CD8-positive, alpha-beta memory T cell (primary cell): ENCODE measurements around the gene ANXA9. TPM values are rescaled to one million over a fixed set of nuclear protein-coding genes. Genes with fewer than 3 reads are reported as not detected.

Source experiments
- CTCF ChIA-PET: fragments of 350-600 bp; sonication (Branson Sonifier 250); formaldehyde crosslinking; loops from one replicate; lab custom pipeline; 2021; ENCODE audit warnings: antibody characterized with exemption; lab: Charles Lee
- POLR2A ChIA-PET: fragments of 350-600 bp; sonication (Branson Sonifier 250); formaldehyde crosslinking; loops from one replicate; lab custom pipeline; 2021; ENCODE audit warnings: antibody characterized with exemption; lab: Charles Lee
- DNase-seq, 5 donors: peaks; one replicate each; pipeline versions ENCODE4 v3.0.0 to v3.0.0-alpha.2; 2020 to 2022; ENCODE audit warnings: mixed read lengths in 1 of 5
- H3K27ac ChIP-seq: one replicate; pipeline ENCODE4 v1.7.0; 2013; ENCODE audit warnings: low read depth, mild to moderate bottlenecking, low read length, moderate library complexity
- H3K27me3 ChIP-seq: 2 replicates; pipeline ENCODE4 v1.7.0; 2013; ENCODE audit warnings: low read length, mild to moderate bottlenecking; ENCODE audit not compliant: insufficient read depth, poor library complexity, severe bottlenecking
- H3K36me3 ChIP-seq: 2 replicates; pipeline ENCODE4 v1.7.0; 2013; ENCODE audit warnings: mild to moderate bottlenecking, low read length, moderate library complexity; ENCODE audit not compliant: insufficient read depth
- H3K4me1 ChIP-seq: 2 replicates; pipeline ENCODE4 v1.7.0; 2013; ENCODE audit warnings: mild to moderate bottlenecking, low read length, moderate library complexity; ENCODE audit not compliant: insufficient read depth
- H3K4me3 ChIP-seq: 2 replicates; pipeline ENCODE4 v1.7.0; 2013; ENCODE audit warnings: mild to moderate bottlenecking, low read length
- H3K9me3 ChIP-seq: 2 replicates; pipeline ENCODE4 v1.7.0; 2013; ENCODE audit warnings: mild to moderate bottlenecking, low read length
- H3K27ac Mint-ChIP-seq, 8 donors: one replicate each; pipeline ENCODE4 v1.8.0; 2020 to 2021; ENCODE audit warnings: mixed read lengths in 8 of 8, mild to moderate bottlenecking in 6 of 8, inconsistent platforms in 3 of 8, moderate library complexity in 3 of 8
- H3K27me3 Mint-ChIP-seq, 2 donors: one replicate each; pipeline ENCODE4 v1.8.0; 2020 to 2021; ENCODE audit warnings: mixed read lengths in 2 of 2, mild to moderate bottlenecking in 1 of 2, moderate library complexity in 1 of 2
- H3K36me3 Mint-ChIP-seq, 3 donors: one replicate each; pipeline ENCODE4 v1.8.0; 2020 to 2021; ENCODE audit warnings: mixed read lengths in 3 of 3, inconsistent platforms in 1 of 3, mild to moderate bottlenecking in 1 of 3
- H3K4me1 Mint-ChIP-seq, 3 donors: one replicate each; pipeline ENCODE4 v1.8.0; 2020 to 2021; ENCODE audit warnings: mixed read lengths in 3 of 3, inconsistent platforms in 1 of 3, mild to moderate bottlenecking in 1 of 3
- H3K4me3 Mint-ChIP-seq, 7 donors: one replicate each; pipeline ENCODE4 v1.8.0; 2020 to 2021; ENCODE audit warnings: mixed read lengths in 7 of 7, mild to moderate bottlenecking in 6 of 7, moderate library complexity in 4 of 7, inconsistent platforms in 2 of 7
- H3K9me3 Mint-ChIP-seq, 5 donors: one replicate each; pipeline ENCODE4 v1.8.0; 2020 to 2022; ENCODE audit warnings: mixed read lengths in 5 of 5, mild to moderate bottlenecking in 3 of 5, moderate library complexity in 2 of 5, inconsistent platforms in 1 of 5
- polyA plus RNA-seq: library from polyadenylated mRNA; unstranded; fragments of 300-500 nt; fragmentation: Illumina TruSeq; gene quantifications from one replicate; pipeline ENCODE4 v1.2.3, GENCODE V29; 2021
- total RNA-seq, 2 experiments: library from RNA; stranded (reverse); gene quantifications; one replicate each; pipeline ENCODE4 v1.2.3, GENCODE V29; 2021

The ANXA9 gene
- total and polyA plus RNA-seq, 3 experiments from 2014 or later: not detected

DNA sequence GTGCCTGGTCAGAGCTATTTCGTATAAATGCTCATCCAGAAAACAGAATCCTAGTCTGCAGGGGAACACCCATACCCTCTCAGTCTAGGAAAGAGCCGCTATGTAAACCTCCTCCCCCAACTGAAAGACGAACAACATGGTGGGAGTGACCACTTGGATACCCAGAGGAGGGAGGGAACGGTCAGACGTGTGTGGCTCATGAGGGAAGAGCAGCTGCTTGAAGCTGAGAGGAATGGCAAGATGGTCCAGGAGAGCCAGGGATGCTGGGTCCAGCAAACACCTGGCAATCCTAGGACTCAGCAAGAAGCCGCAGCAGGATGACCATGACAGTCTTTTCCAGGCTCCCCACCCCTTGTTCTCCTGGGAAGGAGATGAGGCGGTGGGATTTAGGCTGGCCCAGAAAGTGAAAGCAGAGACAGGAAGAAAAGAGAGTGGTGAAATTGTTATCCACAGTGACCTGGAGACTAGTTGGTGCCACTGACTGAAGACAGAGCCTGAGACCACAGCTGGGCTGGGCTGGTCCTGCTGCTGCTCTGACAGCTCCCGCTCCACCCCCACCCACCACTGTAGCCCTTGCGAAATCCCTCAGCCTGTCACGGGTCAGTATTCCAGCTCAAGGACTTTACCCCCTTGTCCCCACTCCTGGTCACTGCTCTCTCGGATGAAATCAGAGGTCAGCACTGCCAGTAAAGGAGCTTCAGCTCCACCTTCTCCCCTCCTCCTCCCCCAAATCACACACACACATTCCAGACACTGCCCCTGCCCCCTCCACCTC, 11.1 kb upstream of the ANXA9 start:
- POLR2A ChIA-PET: no interaction called here
- H3K4me3 ChIP-seq: no peak overlapping the region
- Mint-ChIP-seq H3K4me1 (peaks cover 43 to 54% (median 49%) of the 10 kb centered on the region in 3 donors), H3K36me3 (peaks cover 0 to 38% (median 6%) of the 10 kb centered on the region in 3 donors), H3K9me3 (no peaks in the 10 kb centered on the region), H3K27me3 (no peaks in the 10 kb centered on the region), H3K4me3 (peak overlapping the region; percentile 26 to 85 (median 54)), H3K27ac (peak overlapping the region; percentile 50 to 94 (median 90))
- H3K9me3 ChIP-seq: no peaks in the 10 kb centered on the region
- CTCF ChIA-PET: interaction anchor here (1.0 to 5.7 kb wide), 3 partner anchors 10 to 77 kb away, joined by 3 to 19 read pairs (median 7); partner anchors contain the start of gene ANXA9
- no peaks in the 10 kb centered on the region for H3K27me3 ChIP-seq
- no peak for DNase-seq
- H3K36me3 ChIP-seq: peaks cover 25% of the 10 kb centered on the region
- H3K27ac ChIP-seq: no peak overlapping the region
- H3K4me1 ChIP-seq: peaks cover 37% of the 10 kb centered on the region

DNA sequence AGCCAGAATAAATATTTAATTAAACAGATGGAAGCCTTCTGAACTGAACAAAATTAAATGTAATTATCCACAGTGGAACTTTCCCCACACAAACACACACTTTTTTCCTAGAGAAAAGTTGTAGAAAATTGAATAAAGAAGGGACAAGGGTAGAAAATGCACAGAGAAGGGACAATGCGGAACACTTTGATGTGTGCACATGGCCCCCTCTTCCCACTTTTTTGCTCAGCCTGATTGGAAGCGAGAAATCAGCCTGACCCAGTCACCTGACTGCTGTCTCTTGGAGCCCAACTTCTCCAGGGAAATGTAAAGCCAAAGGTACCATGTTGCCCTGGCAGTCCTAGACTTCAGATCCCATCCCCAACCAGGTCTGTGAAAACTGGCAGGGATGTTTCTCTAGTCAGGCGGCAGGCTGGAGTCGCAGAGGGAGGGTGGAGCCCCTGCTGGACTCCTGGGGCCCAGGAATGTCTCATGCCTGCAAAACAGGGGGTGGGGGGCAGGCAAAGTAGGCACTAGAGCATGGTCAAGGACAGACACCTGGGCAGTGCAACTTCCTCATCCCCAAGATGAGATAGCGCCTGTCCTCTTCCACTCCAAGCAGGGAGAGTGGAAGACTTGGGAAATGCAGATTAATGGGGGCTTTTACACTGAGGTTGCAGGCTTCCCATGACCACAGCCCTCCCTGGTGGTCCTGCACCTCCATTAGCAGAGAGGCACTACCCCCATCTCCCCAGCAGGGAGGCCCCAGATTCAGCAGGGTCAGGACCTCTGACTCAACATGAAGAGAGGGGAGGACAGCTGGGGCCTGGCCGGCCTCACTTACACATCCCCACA, 10.3 kb upstream of the ANXA9 start:
- Histone ChIP-seq H3K27ac (peak overlapping the region; percentile 79), H3K4me3 (no peak overlapping the region), H3K36me3 (peaks cover 18% of the 10 kb centered on the region), H3K4me1 (peaks cover 45% of the 10 kb centered on the region), H3K9me3 (no peaks in the 10 kb centered on the region), H3K27me3 (no peaks in the 10 kb centered on the region)
- H3K27me3 Mint-ChIP-seq: no peaks in the 10 kb centered on the region
- H3K27ac Mint-ChIP-seq: peak overlapping the region; percentile 86 to 98 (median 92)
- no peaks in the 10 kb centered on the region for H3K9me3 Mint-ChIP-seq
- CTCF ChIA-PET: interaction anchor here (1.0 to 5.7 kb wide), 2 partner anchors 9 to 76 kb away, joined by 3 to 19 read pairs; partner anchors contain the start of gene ANXA9
- peaks cover 0 to 30% (median 0%) of the 10 kb centered on the region in 3 donors for H3K36me3 Mint-ChIP-seq
- peak overlapping the region; percentile 7 to 93 (median 88) for H3K4me3 Mint-ChIP-seq
- DNase-seq: peak in 1 of 5 donors; percentile 50
- peaks cover 50 to 62% (median 57%) of the 10 kb centered on the region in 3 donors for H3K4me1 Mint-ChIP-seq
- POLR2A ChIA-PET: no interaction called here

- H3K4me1 Mint-ChIP-seq: peaks cover 57 to 69% (median 64%) of the 10 kb centered on the region in 3 donors
- Histone ChIP-seq H3K36me3 (peaks cover 11% of the 10 kb centered on the region), H3K27me3 (no peaks in the 10 kb centered on the region), H3K4me3 (peak overlapping the region; percentile 88), H3K4me1 (peaks cover 52% of the 10 kb centered on the region), H3K9me3 (no peaks in the 10 kb centered on the region), H3K27ac (peak overlapping the region; percentile 79)
- H3K27me3 Mint-ChIP-seq: no peaks in the 10 kb centered on the region
- ChIA-PET CTCF (interaction anchor here (1.8 kb wide), 1 partner anchor 23 kb away, joined by 5 read pairs; no protein-coding TSS in a partner anchor), POLR2A (no interaction called here)
- H3K27ac Mint-ChIP-seq: peak overlapping the region; percentile 87 to 98 (median 94)
- H3K9me3 Mint-ChIP-seq: no peaks in the 10 kb centered on the region
- peaks cover 0 to 23% (median 0%) of the 10 kb centered on the region in 3 donors for H3K36me3 Mint-ChIP-seq
- H3K4me3 Mint-ChIP-seq: peak overlapping the region; percentile 85 to 93 (median 88)
- no peak for DNase-seq
Measured at GRCh38 chr1:150972417-150972940, 9.6 kb upstream of the ANXA9 start.

DNA sequence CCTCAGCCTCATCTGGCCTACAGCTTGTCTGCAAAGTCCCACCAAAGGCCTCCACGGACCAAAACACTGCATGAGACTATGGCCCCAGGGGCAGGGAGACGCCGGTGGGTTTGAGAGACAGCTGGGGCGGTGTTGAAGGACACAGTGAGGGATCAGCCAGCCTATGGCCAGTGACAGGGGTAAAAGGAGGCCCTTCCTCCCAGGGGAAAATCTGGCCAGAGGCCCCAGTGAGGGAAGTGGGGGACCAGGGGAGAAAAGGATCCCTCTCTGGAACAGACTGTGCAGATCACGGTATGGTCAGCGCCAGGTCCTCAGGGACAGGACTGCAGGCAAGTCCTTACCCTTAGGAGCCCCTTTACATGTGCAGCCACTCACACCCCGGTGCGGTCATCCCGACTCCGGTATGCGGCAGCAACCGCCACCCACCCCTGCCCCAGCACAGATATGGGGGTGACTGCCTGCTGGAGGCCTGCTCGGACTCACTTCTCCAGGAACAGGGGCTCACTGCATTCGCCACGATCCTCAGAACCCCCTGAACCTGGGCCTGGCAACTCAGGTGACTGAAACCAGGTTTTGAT, 8.7 kb upstream of the ANXA9 start:
- Histone ChIP-seq H3K36me3 (peaks cover 6% of the 10 kb centered on the region), H3K27ac (peak overlapping the region; percentile 79), H3K4me3 (peak overlapping the region; percentile 88), H3K27me3 (no peaks in the 10 kb centered on the region), H3K9me3 (no peaks in the 10 kb centered on the region), H3K4me1 (peaks cover 56% of the 10 kb centered on the region)
- peaks cover 0 to 15% (median 0%) of the 10 kb centered on the region in 3 donors for H3K36me3 Mint-ChIP-seq
- peak overlapping the region; percentile 85 to 93 (median 88) for H3K4me3 Mint-ChIP-seq
- ChIA-PET POLR2A (interaction anchor here (0.6 to 2.3 kb wide), 4 partner anchors 46 to 748 kb away, joined by 3 to 10 read pairs (median 4); partner anchors contain the start of genes ENSA and RIIAD1), CTCF (interaction anchor here (0.7 to 1.8 kb wide), 3 partner anchors 9 to 52 kb away, joined by 3 to 5 read pairs (median 3); no protein-coding TSS in a partner anchor)
- H3K4me1 Mint-ChIP-seq: peaks cover 59 to 72% (median 67%) of the 10 kb centered on the region in 3 donors
- peak overlapping the region; percentile 87 to 98 (median 94) for H3K27ac Mint-ChIP-seq
- peak in 3 of 5 donors; percentile 8 to 51 (median 12) for DNase-seq
- no peaks in the 10 kb centered on the region for H3K9me3 Mint-ChIP-seq
- H3K27me3 Mint-ChIP-seq: no peaks in the 10 kb centered on the region

GRCh38 chr1:150973836-150974579, 8.1 kb upstream of the ANXA9 start:
- peak overlapping the region; percentile 87 to 98 (median 94) for H3K27ac Mint-ChIP-seq
- H3K4me1 Mint-ChIP-seq: peaks cover 62 to 71% (median 67%) of the 10 kb centered on the region in 3 donors
- no peaks in the 10 kb centered on the region for H3K9me3 Mint-ChIP-seq
- CTCF ChIA-PET: interaction anchor here (0.7 to 1.8 kb wide), 3 partner anchors 10 to 51 kb away, joined by 3 to 5 read pairs (median 3); no protein-coding TSS in a partner anchor
- DNase-seq: peak; percentile 28 to 62 (median 34)
- Histone ChIP-seq H3K9me3 (no peaks in the 10 kb centered on the region), H3K27ac (peak overlapping the region; percentile 79), H3K36me3 (no peaks in the 10 kb centered on the region), H3K4me3 (peak overlapping the region; percentile 88), H3K4me1 (peaks cover 60% of the 10 kb centered on the region), H3K27me3 (no peaks in the 10 kb centered on the region)
- peak overlapping the region; percentile 87 to 93 (median 90) for H3K4me3 Mint-ChIP-seq
- H3K27me3 Mint-ChIP-seq: no peaks in the 10 kb centered on the region
- POLR2A ChIA-PET: interaction anchor here (0.6 to 2.3 kb wide), 4 partner anchors 47 to 747 kb away, joined by 3 to 10 read pairs (median 4); partner anchors contain the start of genes ENSA and RIIAD1
- peaks cover 0 to 8% (median 0%) of the 10 kb centered on the region in 3 donors for H3K36me3 Mint-ChIP-seq

- ChIA-PET POLR2A (interaction anchor here (0.7 to 2.3 kb wide), 3 partner anchors 95 to 1339 kb away, joined by 3 to 10 read pairs (median 3); partner anchors contain the start of gene ENSA), CTCF (interaction anchor here (1.8 to 9.3 kb wide), 2 partner anchors 21 kb away, joined by 5 to 46 read pairs; no protein-coding TSS in a partner anchor)
- H3K4me1 Mint-ChIP-seq: peaks cover 63 to 76% (median 74%) of the 10 kb centered on the region in 3 donors
- no peaks in the 10 kb centered on the region for H3K36me3 ChIP-seq
- no peaks in the 10 kb centered on the region for H3K9me3 ChIP-seq
- H3K27me3 Mint-ChIP-seq: no peaks in the 10 kb centered on the region
- no peaks in the 10 kb centered on the region for H3K27me3 ChIP-seq
- H3K4me3 ChIP-seq: peak within 1 kb of the TSS; percentile 88
- peak within 1 kb of the TSS; percentile 79 for H3K27ac ChIP-seq
- H3K9me3 Mint-ChIP-seq: no peaks in the 10 kb centered on the region
- peaks cover 68% of the 10 kb centered on the region for H3K4me1 ChIP-seq
- peak within 1 kb of the TSS; percentile 87 to 98 (median 94) for H3K27ac Mint-ChIP-seq
- DNase-seq: peak; percentile 68 to 85 (median 73)
- peak within 1 kb of the TSS; percentile 87 to 93 (median 90) for H3K4me3 Mint-ChIP-seq
- H3K36me3 Mint-ChIP-seq: peaks cover 0 to 3% (median 0%) of the 10 kb centered on the region in 3 donors
Measured at GRCh38 chr1:150974580-150975478, 7.3 kb upstream of the ANXA9 start, which contains the start of gene CERS2. CERS2 (minus strand) TSS chr1:150974835; CDS start chr1:150969090, 5,745 bp downstream.
